PC-3 (cell line): ENCODE measurements around the gene TOR1B. TPM values are rescaled to one million over a fixed set of nuclear protein-coding genes. Genes with fewer than 3 reads are reported as not detected.

Experiments used
- ATAC-seq: fragments of 200-7000 bp; cut with Tn5 transposase; 2 replicates; pipeline ENCODE4 v1.9.1; 2020; ENCODE audit warnings: mild to moderate bottlenecking, moderate library complexity
- BruUV-seq: library from RNA; stranded (reverse); fragments of 400-500 nt; replicated peaks from 2 replicates; lab custom pipeline; 2021; lab: Mats Ljungman, UMichigan
- CTCF ChIA-PET: fragments of 300-600 bp; sonication (Branson Sonifier 250); formaldehyde crosslinking; loops from one replicate; lab custom pipeline; 2022; ENCODE audit warnings: antibody characterized with exemption; lab: Charles Lee
- POLR2A ChIA-PET: fragments of 300-600 bp; sonication (Branson Sonifier 250); formaldehyde crosslinking; loops from one replicate; lab custom pipeline; 2022; ENCODE audit warnings: antibody characterized with exemption; ENCODE audit not compliant: unreplicated experiment; lab: Charles Lee
- DNase-seq: peaks from one replicate; pipeline ENCODE4 v3.0.0-alpha.2; 2015
- H2AFZ ChIP-seq: fragments of 300-600 bp; sonication (generic); 2 replicates; pipeline ENCODE4 v1.6.0; 2016; ENCODE audit warnings: antibody characterized with exemption, low read length
- H3F3A ChIP-seq: fragments of 300-600 bp; sonication (generic); one replicate; pipeline ENCODE4 v1.6.0; 2017; ENCODE audit warnings: antibody characterized with exemption, low read length, control low read depth, mild to moderate bottlenecking; ENCODE audit not compliant: unreplicated experiment
- H3K27ac ChIP-seq: fragments of 300-600 bp; sonication (generic); 2 replicates; pipeline ENCODE4 v1.5.1; 2016; ENCODE audit warnings: mild to moderate bottlenecking, low read length
- H3K27me3 ChIP-seq: fragments of 300-600 bp; sonication (generic); 2 replicates; pipeline ENCODE4 v1.6.1; 2016; ENCODE audit warnings: low read length, mixed read lengths
- H3K36me3 ChIP-seq: fragments of 300-600 bp; sonication (generic); 2 replicates; pipeline ENCODE4 v1.6.1; 2016; ENCODE audit warnings: low read depth, mixed run types, low read length, mixed read lengths
- H3K4me1 ChIP-seq: fragments of 300-600 bp; sonication (generic); 2 replicates; pipeline ENCODE4 v1.5.1; 2016; ENCODE audit warnings: low read length; ENCODE audit not compliant: insufficient read depth
- H3K4me2 ChIP-seq: fragments of 300-600 bp; sonication (generic); 2 replicates; pipeline ENCODE4 v1.6.0; 2016; ENCODE audit warnings: low read length
- H3K4me3 ChIP-seq: fragments of 300-600 bp; sonication (generic); 2 replicates; pipeline ENCODE4 v1.5.1; 2016; ENCODE audit warnings: mild to moderate bottlenecking, low read length, mixed read lengths
- H3K79me2 ChIP-seq: fragments of 300-600 bp; sonication (generic); 2 replicates; pipeline ENCODE4 v1.6.1; 2017; ENCODE audit warnings: low read length, mixed read lengths
- H3K9ac ChIP-seq: fragments of 300-600 bp; sonication (generic); 2 replicates; pipeline ENCODE4 v1.6.0; 2016; ENCODE audit warnings: mild to moderate bottlenecking, low read length
- H3K9me2 ChIP-seq: fragments of 300-600 bp; sonication (generic); replicated peaks from 2 replicates; pipeline ENCODE4 v1.6.1; 2016; ENCODE audit warnings: mixed run types, low read length, mixed read lengths
- H3K9me3 ChIP-seq: fragments of 300-600 bp; sonication (generic); 2 replicates; pipeline ENCODE4 v1.6.1; 2016; ENCODE audit warnings: low read length, mixed read lengths
- H4K20me1 ChIP-seq: fragments of 300-600 bp; sonication (generic); 2 replicates; pipeline ENCODE4 v1.6.1; 2016; ENCODE audit warnings: low read length, mixed read lengths
- EZH2 ChIP-seq: fragments of 300-600 bp; sonication (generic); IDR thresholded peaks from one replicate; pipeline ENCODE4 v1.6.1; 2017; ENCODE audit warnings: antibody characterized with exemption, mild to moderate bottlenecking, low read length; ENCODE audit not compliant: unreplicated experiment
- EZH2phosphoT487 ChIP-seq: fragments of 300-600 bp; sonication (generic); IDR thresholded peaks from 2 replicates; pipeline ENCODE4 v1.6.1; 2018; ENCODE audit warnings: mild to moderate bottlenecking, antibody characterized with exemption, low read length, borderline replicate concordance
- intact Hi-C: fragments of 100-400 bp; cut with micrococcal nuclease; formaldehyde crosslinking; loops from 2 replicates; pipeline ENCODE4 v1.9.0; 2023
- total RNA-seq: library from RNA; depleted of rRNA; stranded (reverse); fragments of >200 nt; gene quantifications from 2 replicates; pipeline ENCODE4 v1.2.3, GENCODE V29; 2014
- TF ChIP-seq, protein P1 (sequence below): fragments of 300-600 bp; sonication (generic); conservative IDR thresholded peaks from 2 replicates; pipeline ENCODE4 v1.5.1; 2017; ENCODE audit warnings: antibody characterized with exemption, low read depth, mild to moderate bottlenecking, low read length

TOR1B gene
- total RNA-seq, 1 experiment from 2014 or later, result 12.8 TPM

DNA sequence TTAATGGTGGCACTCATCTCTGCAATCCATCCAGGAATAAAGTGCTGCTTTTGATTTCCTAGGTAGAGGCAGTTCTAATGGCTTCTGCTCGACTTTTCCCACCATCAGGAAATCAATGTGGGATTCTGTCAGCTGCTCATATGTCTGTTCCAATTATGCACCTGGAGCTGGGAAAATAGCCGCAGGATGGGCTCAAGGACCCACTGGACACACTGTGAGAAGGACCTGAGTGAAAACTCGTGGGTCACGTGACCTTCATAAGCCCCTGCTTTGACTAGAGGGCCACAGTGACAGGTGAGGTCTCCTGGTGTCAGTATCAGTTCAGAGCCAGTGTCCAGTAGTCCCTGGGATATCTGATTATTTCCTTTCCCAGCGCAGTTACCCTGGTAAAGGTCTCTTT lies 32.2 kb upstream of the TOR1B start:
- Histone ChIP-seq H3K27ac (no peak overlapping the region), H3K27me3 (no peaks in the 10 kb centered on the region), H3K9ac (no peak overlapping the region), H4K20me1 (no peaks in the 10 kb centered on the region), H3K4me1 (peaks cover 12% of the 10 kb centered on the region), H3K9me2 (no peaks in the 10 kb centered on the region), H2AFZ (no peak overlapping the region), H3K4me3 (no peak overlapping the region), H3K4me2 (no peak overlapping the region), H3K36me3 (no peaks in the 10 kb centered on the region), H3F3A (no peaks in the 10 kb centered on the region), H3K79me2 (no peaks in the 10 kb centered on the region), H3K9me3 (no peaks in the 10 kb centered on the region)
- TF ChIP-seq EZH2 (no peak), EZH2phosphoT487 (no peak)
- TF ChIP-seq, protein P1, sequence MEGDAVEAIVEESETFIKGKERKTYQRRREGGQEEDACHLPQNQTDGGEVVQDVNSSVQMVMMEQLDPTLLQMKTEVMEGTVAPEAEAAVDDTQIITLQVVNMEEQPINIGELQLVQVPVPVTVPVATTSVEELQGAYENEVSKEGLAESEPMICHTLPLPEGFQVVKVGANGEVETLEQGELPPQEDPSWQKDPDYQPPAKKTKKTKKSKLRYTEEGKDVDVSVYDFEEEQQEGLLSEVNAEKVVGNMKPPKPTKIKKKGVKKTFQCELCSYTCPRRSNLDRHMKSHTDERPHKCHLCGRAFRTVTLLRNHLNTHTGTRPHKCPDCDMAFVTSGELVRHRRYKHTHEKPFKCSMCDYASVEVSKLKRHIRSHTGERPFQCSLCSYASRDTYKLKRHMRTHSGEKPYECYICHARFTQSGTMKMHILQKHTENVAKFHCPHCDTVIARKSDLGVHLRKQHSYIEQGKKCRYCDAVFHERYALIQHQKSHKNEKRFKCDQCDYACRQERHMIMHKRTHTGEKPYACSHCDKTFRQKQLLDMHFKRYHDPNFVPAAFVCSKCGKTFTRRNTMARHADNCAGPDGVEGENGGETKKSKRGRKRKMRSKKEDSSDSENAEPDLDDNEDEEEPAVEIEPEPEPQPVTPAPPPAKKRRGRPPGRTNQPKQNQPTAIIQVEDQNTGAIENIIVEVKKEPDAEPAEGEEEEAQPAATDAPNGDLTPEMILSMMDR, result no peak
- intact Hi-C loops, result no loop called here
- POLR2A ChIA-PET, result no interaction called here
- ATAC-seq (no peak), DNase-seq (no peak)
- CTCF ChIA-PET, result no interaction called here
- BruUV-seq, result no TSS peak

GRCh38 chr9:129773262-129774048 lies 29.5 kb upstream of the TOR1B start:
- Histone ChIP-seq H3K4me2 (peak overlapping the region; percentile 47), H3K4me3 (no peak overlapping the region), H4K20me1 (no peaks in the 10 kb centered on the region), H2AFZ (no peak overlapping the region), H3K27me3 (no peaks in the 10 kb centered on the region), H3K9me3 (no peaks in the 10 kb centered on the region), H3K36me3 (no peaks in the 10 kb centered on the region), H3K9ac (peak overlapping the region; percentile 61), H3F3A (no peaks in the 10 kb centered on the region), H3K4me1 (peaks cover 32% of the 10 kb centered on the region), H3K9me2 (no peaks in the 10 kb centered on the region), H3K27ac (peak overlapping the region; percentile 83), H3K79me2 (no peaks in the 10 kb centered on the region)
- POLR2A ChIA-PET, result interaction anchor here (0.6 kb wide), 1 partner anchor 88 kb away, joined by 4 read pairs; no protein-coding TSS in a partner anchor
- no TSS peak for BruUV-seq
- intact Hi-C loops, result no loop called here
- CTCF ChIA-PET, result no interaction called here
- DNase-seq, result peak; percentile 87
- TF ChIP-seq EZH2 (no peak), EZH2phosphoT487 (no peak)
- TF ChIP-seq, protein P1, result no peak
- peak; percentile 33 for ATAC-seq

DNA sequence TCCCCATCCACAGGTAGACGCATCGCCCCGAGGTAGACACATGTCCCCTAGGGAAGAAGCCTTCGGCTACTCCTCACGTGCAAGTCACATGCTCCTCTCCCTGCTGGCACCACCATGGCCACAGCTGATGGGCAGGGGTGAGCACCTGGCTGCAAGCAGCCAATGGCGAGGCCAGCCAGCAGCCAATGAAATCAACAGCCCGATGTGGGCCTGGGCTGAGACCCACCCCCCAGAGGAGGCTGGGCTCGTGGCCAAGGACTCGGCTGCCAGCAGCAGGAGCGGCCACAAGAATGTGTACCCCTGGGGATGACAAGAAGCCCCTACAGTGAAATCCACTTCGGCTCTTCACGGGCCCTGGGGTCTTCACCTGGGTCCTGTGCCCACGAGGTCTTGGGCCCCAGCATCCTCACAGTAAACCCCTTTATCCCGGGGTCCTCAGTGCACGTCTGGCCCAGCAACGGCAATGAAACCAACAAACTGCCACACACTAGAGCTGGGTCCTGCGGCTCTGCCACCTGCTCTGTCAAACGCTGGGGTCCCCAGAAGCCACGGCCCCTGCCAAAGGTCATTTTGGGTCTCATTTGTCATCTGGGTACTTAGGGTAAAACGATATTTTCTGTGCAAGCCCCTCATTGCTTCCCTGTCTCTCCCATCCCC lies 28.1 kb upstream of the TOR1B start:
- DNase-seq (no peak), ATAC-seq (no peak)
- CTCF ChIA-PET, result no interaction called here
- TF ChIP-seq EZH2phosphoT487, result no peak
- TF ChIP-seq, protein P1, result no peak
- no peak for TF ChIP-seq EZH2
- Histone ChIP-seq H3K36me3 (no peaks in the 10 kb centered on the region), H3K9me3 (no peaks in the 10 kb centered on the region), H3K9me2 (no peaks in the 10 kb centered on the region), H3K4me1 (peaks cover 33% of the 10 kb centered on the region), H3K4me3 (no peak overlapping the region), H3K27ac (0 out of 2 replicates have a peak overlapping the region, but pooled peaks have one; percentile 3), H3F3A (no peaks in the 10 kb centered on the region), H3K9ac (no peak overlapping the region), H4K20me1 (no peaks in the 10 kb centered on the region), H3K4me2 (no peak overlapping the region), H2AFZ (no peak overlapping the region), H3K79me2 (no peaks in the 10 kb centered on the region), H3K27me3 (no peaks in the 10 kb centered on the region)
- no TSS peak for BruUV-seq
- POLR2A ChIA-PET, result no interaction called here
- intact Hi-C loops, result no loop called here
